WERI-Rb-1 (cell line): Measurements from ENCODE around the gene FGF21.

ENCODE experiments used
- DNase-seq: peaks from one replicate; pipeline ENCODE4 v3.0.0-alpha.2; 2020
- H3K27ac ChIP-seq: fragments of 250-450 bp; sonication (Bioruptor Pico); 2 replicates; pipeline ENCODE4 v1.5.1; 2020; ENCODE audit warnings: mild to moderate bottlenecking, moderate library complexity
- H3K27me3 ChIP-seq: fragments of 250-450 bp; sonication (Bioruptor Pico); 2 replicates; pipeline ENCODE4 v1.5.1; 2021; ENCODE audit warnings: mild to moderate bottlenecking, low read depth, moderate library complexity; ENCODE audit not compliant: insufficient read depth, severe bottlenecking
- H3K36me3 ChIP-seq: fragments of 250-450 bp; sonication (Bioruptor Pico); 2 replicates; pipeline ENCODE4 v1.5.1; 2020; ENCODE audit warnings: mild to moderate bottlenecking, moderate library complexity
- H3K4me3 ChIP-seq: 2 replicates; pipeline ENCODE4 v1.5.1; 2011; ENCODE audit warnings: low read depth, mild to moderate bottlenecking, control low read depth, low read length
- H3K9me3 ChIP-seq: fragments of 250-450 bp; sonication (Bioruptor Pico); 2 replicates; pipeline ENCODE4 v1.5.1; 2021; ENCODE audit warnings: mild to moderate bottlenecking, moderate library complexity; ENCODE audit not compliant: severe bottlenecking
- CTCF ChIP-seq: IDR thresholded peaks from 2 replicates; pipeline ENCODE4 v1.5.1; 2011; ENCODE audit warnings: low read depth, mild to moderate bottlenecking, control low read depth, inconsistent platforms, low read length

FGF21 gene

GRCh38 chr19:48749571-48750198, 5.6 kb upstream of the FGF21 start:
- DNase-seq = no peak
- Histone ChIP-seq H3K27ac (no peak overlapping the region), H3K9me3 (peaks cover 2% of the 10 kb centered on the region), H3K36me3 (no peaks in the 10 kb centered on the region), H3K27me3 (no peaks in the 10 kb centered on the region), H3K4me3 (no peak overlapping the region)
- no peak for TF ChIP-seq CTCF

- H3K4me3 ChIP-seq = no peak overlapping the region
- no peaks in the 10 kb centered on the region for H3K36me3 ChIP-seq
- peaks cover 2% of the 10 kb centered on the region for H3K9me3 ChIP-seq
- no peak for TF ChIP-seq CTCF
- DNase-seq = no peak
- no peaks in the 10 kb centered on the region for H3K27me3 ChIP-seq
- no peak overlapping the region for H3K27ac ChIP-seq
Measured at GRCh38 chr19:48750351-48750750, 5.0 kb upstream of the FGF21 start.

- TF ChIP-seq CTCF = no peak
- no peaks in the 10 kb centered on the region for H3K36me3 ChIP-seq
Measured at GRCh38 chr19:48750771-48751504, 4.4 kb upstream of the FGF21 start.

GRCh38 chr19:48751845-48752495, 3.4 kb upstream of the FGF21 start:
- TF ChIP-seq CTCF = no peak
- no peak for DNase-seq
- H3K9me3 ChIP-seq = peaks cover 2% of the 10 kb centered on the region
- peak overlapping the region; percentile 43 for H3K4me3 ChIP-seq
- H3K36me3 ChIP-seq = no peaks in the 10 kb centered on the region
- H3K27me3 ChIP-seq = no peaks in the 10 kb centered on the region
- H3K27ac ChIP-seq = no peak overlapping the region

More at GRCh38 chr19:48750771-48751504, 4.4 kb upstream of the FGF21 start:
- DNase-seq = no peak
- Histone ChIP-seq H3K9me3 (peaks cover 2% of the 10 kb centered on the region), H3K27me3 (no peaks in the 10 kb centered on the region), H3K4me3 (no peak overlapping the region), H3K27ac (no peak overlapping the region)

GRCh38 chr19:48752496-48753365, 2.6 kb upstream of the FGF21 start, which contains the start of gene FUT1:
FUT1 (minus strand) TSS chr19:48752641; CDS start chr19:48751281, 1,360 bp downstream.
- TF ChIP-seq CTCF = no peak
- Histone ChIP-seq H3K4me3 (peak within 1 kb of the TSS; percentile 43), H3K27me3 (no peaks in the 10 kb centered on the region), H3K27ac (no peak within 1 kb of the TSS), H3K9me3 (peaks cover 2% of the 10 kb centered on the region), H3K36me3 (no peaks in the 10 kb centered on the region)
- DNase-seq = peak; percentile 70
